NCI-H1436 (cell line): ENCODE data around the gene DAPK3.
"Not testable (repeated sequence)": the region's sequence is repeated elsewhere in the genome, so short reads cannot be mapped to it uniquely, and the experiment has no call there.

Experiments
- DNase-seq: peaks from one replicate; lab custom pipeline; 2025; lab: John Stamatoyannopoulos, UW

The DAPK3 gene

DNA sequence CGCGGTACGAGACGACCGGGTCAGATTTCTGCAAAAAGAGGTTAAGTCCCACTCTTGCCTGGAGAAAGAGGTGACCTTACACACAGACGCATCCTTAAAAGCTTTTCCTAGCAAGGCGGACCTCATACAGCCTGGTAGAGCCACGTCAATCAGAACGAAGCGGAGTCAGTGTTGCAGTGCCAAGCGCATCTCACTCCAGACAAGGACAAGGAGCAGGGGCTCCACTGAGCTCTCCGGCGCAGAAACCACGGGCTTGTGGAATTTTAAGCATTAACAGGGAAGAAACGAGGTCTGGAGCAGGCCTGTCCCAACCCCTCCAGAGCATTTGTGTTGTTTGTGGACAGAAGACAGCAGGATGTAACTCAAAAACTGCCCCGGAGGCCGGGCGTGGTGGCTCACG lies 7.2 kb upstream of the DAPK3 start:
- DNase-seq, result no peak

DNA sequence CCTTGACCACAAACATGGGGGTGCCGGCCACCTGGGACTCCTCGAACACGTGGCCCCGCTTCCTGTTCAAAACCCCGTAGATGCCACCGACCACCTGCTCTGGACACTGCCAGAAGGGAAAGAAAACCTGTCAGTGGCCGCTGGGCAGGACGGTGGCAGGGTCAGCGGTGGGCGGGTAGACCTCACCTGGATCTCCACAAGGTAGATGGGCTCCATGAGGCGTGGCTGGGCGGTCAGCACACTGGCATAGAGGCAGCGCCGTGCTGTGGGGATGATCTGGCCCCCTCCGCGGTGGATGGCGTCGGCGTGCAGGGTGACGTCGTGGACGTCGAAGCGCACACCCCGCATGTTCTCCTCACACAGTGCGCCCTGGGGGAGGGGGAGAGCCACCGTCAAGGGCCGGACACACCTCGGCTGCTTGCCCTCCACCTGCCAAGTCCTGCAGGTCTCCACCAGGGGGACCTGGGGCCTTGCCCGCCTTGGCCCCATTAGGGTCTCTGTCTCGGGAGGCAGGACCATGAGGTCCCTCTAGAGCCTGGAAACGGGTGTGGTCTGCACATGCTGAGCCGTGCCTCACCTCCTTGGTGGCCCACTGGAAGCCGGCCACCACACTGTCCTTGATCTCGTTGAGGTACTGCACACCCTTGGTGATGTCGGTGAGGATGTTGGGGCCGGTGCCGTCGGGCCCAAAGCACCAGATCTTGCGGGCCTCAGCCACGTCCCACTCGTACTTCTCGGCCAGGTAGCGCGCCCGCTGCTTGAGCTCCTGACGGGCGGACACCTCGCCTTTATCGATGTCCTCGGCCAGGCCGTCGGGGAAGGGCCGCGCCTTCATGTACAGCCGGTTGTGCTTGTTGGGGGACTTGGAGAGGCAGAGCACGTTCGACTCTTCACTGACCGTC lies 6.6 kb upstream of the DAPK3 start:
- DNase-seq, result no peak

DNA sequence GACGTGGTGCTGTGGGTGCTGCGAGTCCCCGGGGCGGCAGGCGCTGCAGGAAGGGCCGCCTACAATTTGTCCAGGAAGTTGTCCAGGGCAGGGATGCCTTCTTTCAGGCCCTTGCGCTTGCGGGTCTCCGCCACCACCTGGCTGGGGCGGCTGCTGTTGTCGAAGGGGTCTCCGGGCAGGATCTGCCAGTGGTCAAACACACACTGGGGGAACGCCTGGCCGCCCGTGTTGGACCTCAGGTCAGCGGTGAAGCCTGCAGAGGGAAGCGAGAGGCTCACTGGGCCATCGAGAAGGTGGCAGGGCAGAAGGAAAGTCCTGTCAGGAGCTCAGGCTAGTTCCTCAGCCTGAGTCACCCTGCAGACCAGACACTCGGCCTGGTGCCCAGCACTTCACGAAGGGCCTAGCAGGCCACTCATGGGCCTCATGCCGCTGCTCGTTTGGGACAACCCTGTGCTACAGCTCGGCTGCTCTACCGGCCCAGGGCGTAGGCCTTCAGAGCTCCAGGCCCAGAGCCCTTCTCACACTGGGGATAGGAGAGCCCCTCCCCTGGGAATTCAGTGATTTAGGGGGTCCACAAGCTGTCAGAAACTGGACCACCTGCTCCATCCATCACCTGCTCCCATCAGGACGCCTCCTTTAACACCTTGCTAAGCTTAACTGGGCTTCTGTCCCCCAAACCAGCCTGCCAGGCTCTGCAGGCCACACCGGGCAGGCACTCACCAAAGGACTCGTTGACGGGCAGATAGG lies 5.8 kb upstream of the DAPK3 start:
- no peak for DNase-seq

DNA sequence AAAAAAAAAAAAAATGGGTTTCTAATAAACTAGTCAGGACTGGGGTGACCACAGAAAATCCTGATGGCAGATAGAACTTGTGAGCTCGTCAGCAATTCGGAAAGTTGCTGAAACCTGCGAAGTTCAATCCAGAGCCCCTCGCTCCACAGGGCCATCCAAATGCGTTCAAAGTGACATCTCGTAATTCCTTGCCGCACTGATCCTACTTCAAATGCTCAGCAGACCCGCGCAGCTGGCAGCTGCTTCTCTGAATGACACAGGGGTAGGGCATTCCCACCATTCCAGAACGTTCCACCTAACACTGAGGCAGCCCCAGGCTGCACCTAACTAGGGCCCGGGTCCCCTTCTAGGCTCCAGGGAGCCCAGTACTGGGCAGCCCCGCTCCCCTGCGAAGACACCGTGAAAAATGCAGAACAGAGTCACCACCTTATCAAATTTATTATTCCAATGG lies 4.8 kb upstream of the DAPK3 start:
- no peak for DNase-seq

DNA sequence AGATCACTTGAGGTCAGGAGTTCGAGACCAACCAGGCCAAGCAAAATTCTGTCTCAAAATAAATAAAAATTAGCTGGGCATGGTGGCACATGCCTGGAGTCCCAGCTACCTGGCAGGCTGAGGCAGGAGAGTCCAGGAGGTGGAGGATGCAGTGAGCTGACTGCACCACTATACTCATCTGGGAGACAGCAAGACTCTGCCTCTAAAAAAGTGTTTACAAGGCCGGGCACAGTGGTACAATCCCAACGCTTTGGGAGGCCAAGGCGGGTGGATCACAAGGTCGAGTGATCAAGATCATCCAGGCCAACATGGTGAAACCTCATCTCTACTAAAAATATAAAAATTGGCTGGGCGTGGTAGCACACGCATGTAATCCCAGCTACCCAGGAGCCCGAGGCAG lies 4.2 kb upstream of the DAPK3 start:
- DNase-seq, result no peak

DNA sequence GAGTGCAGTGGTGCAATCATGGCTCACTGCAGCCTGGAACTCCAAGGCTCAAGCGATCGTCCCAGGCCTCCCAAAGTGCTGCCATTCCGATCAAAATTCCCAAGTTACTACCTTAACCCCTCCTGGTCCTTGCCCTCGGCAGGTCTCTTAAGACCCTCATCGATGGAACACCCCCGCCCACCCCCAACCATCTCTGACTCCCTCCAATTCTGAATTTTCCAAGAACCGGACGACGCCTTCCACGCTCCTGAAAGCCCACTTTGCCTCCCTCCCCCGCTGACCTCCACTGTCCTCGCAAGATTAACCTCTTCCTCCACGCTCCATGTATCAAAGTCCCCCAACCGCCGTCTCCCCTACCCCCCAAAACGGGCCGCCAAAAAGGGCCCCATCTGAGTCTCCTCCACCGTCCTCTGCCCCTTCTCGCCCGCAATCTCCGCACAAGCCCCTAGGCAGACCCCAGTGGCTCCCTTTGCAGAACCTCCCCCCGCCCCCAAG lies 539 bp downstream of the DAPK3 start:
- DNase-seq, result no peak

DNA sequence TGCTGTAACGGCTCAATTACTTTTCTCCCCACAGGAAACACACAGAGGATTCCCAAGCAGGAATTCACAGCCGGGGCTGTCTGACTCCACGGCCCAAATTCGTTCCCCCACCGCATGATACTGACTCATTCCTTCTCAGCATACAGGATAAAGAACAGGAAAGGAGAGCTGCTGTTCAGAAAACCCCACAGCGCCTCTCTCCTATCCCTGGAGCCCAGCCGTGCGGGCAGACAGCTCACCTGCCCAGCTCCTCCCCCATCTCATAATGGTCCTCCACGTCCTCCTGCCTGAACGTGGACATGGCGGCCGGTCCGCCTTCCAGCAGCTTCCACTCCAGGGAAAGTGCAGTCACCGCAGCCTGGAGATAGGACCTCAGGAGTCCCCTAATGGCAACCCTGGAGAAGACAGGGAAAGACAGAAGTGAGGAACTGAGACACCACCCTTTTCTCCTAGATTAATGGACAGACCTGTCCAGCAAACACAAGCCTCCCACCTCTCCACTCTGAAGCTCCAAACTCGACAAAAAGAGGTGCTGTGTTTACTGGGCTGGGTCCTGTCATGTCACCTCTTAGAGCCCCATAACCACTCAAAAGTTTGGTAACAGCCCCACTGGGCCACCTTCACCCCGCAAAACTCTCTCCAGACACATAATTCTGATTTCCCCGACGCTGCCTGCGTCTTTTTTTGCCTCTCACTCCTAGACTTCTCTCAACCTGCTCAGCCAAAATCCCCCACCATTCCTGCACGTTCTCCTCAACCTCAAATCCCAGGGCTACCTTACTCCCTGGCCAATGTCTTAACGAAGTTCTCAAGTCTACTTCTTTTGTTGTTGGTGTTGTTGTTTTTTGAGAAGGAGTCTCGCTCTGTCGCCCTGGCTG lies 1.2 kb downstream of the DAPK3 start:
- no peak for DNase-seq

DNA sequence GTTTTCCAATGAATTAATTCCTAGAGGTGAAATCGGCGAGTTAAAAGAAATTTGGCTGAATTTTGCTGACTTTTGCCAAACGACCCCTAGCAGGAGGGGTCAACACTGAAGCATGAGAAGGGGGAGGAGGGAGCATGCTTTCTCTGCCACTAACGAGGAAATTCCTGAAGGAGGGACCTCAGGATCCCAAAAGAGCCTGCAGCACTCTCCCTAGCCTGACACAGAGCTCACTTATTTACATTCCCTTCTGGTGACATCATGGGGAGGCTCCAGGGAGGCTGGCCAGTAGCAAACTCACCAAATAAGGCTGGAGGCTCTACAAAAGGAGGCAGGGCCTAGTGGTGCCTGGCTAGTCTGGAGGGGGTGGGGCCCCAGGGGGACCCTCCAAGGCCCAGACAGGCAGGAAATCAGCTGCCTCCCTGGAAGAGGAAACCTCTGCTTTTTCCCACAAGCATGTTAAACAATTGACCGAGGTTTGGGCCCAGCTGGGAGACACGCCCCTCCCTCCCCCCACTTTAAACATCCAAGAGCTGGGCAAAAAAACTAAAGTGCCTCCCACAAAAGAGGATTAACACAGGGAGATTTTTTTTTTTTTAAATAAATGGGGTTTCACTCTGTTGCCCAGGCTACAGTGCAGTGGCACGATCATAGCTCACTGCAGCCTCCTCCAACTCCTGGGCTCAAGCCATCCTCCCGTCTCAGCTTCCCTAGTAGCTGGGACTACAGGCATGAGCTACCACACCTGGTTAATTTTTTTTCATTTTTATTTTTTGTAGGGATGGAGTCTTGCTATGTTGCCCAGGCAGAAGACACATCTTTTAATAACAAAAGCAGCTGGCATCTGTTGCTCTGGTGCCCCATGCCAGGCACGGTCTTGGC lies 2.1 kb downstream of the DAPK3 start:
- no peak for DNase-seq

DNA sequence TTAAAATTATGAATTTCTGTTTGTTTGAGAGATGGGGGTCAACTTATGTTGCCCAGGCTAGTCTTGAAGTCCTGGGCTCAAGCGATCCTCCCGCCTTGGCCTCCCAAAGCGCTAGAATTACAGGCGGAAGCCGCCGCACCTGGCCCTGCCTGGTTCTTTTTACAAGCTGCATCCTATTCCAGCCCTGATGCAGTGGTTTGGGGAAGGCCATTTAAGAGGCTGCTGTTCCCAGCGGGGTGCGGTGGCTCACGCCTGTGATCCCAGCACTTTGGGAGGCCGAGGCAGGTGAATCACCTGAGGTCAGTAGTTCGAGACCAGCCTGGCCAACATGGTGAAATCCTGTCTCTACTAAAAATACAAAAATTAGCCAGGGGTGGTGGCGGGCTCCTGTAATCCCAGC lies 2.9 kb downstream of the DAPK3 start:
- DNase-seq, result not testable (repeated sequence)

DNA sequence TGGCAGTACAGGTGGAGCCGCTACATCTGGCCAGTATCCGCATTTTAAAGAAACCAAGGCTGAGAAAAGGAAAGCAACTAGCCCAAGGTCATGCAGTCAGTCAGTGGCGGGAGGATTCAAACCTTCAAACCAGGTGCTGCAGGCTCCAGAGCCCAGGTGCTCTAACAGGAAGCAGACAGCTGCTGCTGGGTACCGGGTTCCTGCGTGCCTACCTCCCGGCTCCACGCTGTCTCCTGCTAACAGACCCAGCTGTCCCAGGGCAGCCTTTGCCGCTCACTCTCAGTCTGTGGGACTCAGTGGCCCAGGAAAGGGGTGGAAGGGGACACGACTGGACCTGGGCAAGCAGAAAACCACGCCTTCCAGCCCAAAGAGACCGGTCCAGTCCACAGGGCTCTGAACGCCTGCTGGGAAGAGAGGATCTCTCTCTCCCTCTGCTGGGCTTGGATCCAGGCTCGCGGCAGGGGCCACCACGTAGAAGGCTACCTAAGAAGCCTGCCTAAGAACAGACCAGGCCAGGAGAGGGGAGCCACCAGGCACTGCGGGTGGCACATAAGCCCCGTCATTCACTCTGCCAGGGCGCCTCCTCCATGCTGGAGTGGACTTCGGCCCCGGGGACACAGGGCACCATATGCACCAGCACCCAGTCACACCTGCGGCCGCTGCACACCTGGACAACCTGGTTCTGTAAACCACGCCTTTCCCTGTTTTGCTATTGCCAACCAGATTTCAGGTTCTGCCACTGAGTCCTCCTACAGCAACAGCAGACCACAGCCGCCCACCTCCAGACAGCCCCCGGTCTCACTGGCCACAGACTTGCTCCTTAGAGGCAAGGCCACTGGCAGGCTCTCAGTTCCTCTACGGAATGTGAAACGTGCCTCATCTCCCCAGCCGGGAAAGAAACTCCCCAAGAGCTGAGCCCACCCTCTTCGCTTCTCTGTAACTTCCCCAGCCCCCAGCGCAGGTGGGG lies 4.6 kb downstream of the DAPK3 start:
- DNase-seq, result no peak

DNA sequence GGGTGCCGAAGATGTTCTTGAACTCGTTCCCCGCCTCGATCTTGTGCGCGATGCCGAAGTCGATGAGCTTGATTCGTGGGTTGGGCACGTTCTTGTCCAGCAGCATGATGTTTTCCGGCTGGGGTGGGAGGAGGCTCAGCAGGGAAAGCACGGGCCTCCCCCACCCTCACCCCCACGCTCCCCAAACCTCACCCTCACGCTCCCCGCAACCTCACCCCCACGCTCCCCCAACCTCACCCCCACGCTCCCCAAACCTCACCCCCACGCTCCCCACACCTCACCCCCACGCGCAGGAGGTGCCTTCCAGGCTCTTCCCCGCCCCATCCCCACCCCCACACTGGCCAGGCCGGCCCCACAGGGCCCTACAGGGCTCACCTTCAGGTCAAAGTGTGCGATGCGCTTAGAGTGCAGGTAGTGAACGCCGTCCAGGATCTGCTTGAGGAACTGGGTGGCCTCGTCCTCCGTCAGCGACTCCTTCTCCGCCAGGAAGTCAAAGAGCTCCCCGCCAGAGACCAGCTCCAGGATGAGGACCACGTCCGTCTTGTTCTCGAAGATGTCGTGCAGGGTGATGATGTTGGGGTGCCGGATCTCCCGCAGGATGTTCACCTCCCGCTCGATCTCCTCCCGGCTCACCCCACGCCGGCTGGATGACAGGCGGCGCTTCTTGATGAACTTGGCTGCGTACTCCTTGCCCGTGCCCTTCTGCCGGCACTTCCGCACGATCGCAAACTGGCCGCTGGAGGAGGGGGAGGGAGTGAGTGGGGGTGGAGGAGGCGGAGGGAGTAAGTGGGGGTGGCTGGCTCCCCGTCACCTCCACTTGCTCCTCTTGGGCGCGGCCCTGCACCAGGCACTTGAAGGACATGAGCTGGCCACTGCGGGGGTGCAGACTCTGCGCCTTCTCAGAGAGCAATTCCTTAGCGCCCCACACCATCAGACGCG lies 6.4 kb downstream of the DAPK3 start:
- no peak for DNase-seq

DNA sequence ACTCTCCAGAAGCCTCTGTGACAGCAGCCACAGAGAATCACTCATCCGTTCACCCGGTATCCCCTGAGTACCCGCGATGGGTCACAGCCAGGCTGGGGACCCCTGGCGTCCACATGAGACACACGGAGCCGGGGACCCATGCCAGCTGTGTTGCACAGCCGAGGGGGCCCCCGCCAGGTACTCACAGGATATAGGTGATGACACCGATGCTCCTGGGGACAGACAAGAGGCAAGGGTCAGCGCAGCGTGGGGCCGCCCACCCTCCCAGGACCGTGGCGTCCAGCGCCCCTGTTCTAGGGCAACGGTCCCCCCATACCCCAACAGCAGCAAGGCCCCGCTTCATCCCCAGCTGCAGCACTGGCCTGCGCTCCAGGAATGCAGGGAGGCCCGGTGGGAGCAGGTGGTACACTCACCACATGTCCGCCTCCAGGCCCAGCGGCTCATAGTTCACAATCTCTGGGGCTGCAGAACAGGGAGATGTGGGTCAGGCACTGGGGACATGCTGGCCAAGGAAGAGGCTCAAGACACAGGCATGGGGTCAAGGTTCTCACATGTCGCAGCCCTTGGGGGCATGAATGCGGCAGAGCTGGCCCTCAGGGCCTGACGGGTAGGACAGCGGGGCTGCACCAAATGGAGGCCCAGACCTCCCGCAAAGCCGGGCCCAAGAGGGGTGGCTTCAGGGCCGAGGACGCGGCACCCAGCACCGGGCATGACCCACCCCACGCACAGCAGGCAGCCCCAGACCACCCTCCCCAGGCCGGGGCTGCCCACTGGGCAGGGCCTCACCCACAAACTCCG lies 7.2 kb downstream of the DAPK3 start:
- no peak for DNase-seq

DNA sequence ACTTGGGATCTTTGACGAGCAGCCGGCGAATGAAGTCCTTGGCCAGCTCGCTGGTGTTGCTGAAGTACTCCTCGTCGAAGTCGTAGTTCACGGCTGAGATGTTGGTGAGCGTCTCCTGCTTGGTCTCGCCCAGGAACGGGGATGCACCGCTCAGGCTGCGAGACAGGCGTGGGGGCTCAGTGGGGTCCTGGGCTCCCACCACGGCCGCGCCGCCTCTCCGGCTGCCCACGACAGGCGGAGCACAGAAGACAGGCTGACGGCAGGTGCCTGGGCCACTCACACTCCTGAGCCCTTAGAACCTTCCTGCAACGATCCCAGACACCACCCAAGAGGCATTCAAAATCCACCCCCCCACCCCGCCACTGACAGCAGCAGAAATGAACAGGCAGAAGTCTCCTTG lies 9.9 kb downstream of the DAPK3 start:
- DNase-seq, result no peak

DNA sequence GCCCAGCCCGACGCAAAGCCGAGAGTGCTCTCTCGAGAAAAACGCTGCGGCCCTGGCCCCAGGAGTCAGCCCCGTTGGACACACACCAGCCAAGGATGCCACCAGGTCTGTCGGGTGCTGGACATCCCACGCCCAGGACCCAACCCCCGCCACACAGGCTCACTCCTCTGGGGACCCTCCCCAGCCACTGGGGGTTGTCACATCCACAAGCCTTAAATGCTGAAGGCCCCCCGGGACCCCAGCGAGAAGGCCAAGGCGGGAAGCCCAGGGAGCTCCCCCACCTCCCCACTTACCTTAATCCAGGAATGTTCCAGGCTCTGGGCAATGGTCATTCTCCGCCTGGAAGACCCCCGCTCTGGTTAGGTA lies 11.2 kb downstream of the DAPK3 start:
- no peak for DNase-seq

DNA sequence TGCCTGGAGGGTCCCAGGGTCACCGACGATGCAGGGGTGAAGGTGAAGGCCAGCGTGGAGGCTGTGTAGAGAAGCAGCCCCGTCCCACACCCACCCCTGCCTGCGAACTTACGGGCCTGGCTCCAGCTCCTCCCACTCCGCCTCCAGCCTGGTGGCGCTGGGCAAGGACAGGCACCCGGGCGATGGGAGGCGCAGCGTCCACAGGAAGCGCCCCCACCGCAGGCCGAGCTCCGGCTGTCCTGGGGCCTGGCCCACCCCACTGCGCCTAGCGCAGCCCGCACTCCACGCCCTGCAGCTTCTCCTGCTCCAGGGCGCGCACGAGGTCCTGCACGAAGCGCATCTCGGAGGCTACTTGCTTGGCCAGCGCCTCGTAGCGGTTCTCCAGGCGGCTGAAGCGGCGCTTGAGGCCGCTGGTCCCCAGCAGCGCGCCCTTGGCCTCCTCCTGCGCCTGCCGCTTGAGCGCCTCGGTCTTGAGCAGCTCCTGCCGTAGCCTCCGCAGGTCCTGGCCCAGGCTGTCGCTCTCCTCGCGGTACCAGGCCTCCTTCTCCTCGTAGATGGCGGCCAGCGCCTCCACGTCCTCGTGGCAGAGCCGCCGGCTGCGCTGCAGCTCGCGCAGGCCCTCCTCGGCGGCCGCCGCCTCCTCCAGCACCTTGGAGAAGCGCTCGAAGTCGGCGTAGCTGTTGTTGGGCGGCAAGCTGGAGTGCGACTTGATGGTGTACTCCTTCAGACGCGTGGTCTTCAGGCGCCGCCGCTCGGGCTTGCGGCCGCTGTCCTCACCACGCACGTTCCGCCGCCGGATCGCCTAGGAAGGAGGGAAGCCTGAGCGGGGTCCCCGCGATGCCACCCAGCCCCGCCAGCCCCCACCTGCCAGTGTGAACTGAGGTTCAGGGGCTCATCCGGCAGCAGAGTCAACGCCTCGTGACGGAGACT lies 11.8 kb downstream of the DAPK3 start:
- DNase-seq, result no peak

DNA sequence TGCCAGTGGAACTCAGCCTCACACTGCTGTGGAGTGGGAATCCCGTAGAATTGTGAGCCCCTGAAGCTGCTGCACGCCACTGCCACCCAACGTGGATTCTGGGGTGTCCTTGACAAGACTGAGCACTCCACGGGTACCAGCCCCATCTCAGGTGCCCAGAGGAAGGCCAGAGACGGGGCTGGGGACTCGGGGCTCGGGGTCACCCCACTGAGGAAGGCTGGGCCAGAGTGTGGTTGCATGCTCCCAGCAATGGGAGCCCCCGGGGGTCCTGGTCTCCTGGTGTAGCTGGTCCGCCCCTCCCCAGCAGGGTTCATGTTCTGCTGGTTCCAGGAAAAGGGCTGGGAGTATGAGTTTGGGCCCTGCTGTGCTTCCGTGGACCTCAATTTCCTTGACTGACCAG lies 15.2 kb downstream of the DAPK3 start:
- DNase-seq, result no peak

DNA sequence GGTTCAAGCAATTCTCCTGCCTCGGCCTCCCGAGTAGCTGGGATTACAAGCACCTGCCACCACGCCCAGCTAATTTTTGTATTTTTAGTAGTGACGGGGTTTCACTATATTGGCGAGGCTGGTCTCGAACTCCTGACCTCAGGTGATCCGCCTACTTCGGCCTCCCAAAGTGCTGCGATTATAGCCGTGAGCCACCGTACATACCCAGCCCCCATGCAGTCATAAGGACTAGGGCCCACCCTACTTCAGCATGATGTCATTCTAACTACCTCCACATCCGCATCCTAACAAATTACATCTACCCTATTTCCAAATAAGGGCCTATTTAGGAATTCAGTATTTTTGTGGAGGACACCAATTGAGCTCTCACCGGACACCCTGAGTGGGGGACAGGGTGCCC lies 15.6 kb downstream of the DAPK3 start:
- not testable (repeated sequence) for DNase-seq
